ENCODE results near the gene PAK5. TPM values are rescaled to one million over a fixed set of nuclear protein-coding genes. Genes with fewer than 3 reads are reported as not detected.

PAK5 gene
- total RNA-seq, 2 experiments from 2014 or later: not detected

- ChIA-PET POLR2A (no interaction called here), CTCF (no interaction called here)
Measured at GRCh38 chr20:9506964-9507369, 331.9 kb downstream of the PAK5 start.

GRCh38 chr20:9506280-9506821 lies 332.5 kb downstream of the PAK5 start:
- POLR2A ChIA-PET: no interaction called here
- CTCF ChIA-PET: no interaction called here

GRCh38 chr20:9503526-9504245 lies 335.2 kb downstream of the PAK5 start:
- CTCF ChIA-PET: no interaction called here
- POLR2A ChIA-PET: no interaction called here

GRCh38 chr20:9501473-9501872 lies 337.4 kb downstream of the PAK5 start:
- POLR2A ChIA-PET: no interaction called here

GRCh38 chr20:9500121-9500520 lies 338.8 kb downstream of the PAK5 start:
- POLR2A ChIA-PET: no interaction called here
- CTCF ChIA-PET: no interaction called here

More at GRCh38 chr20:9501473-9501872, 337.4 kb downstream of the PAK5 start:
- CTCF ChIA-PET: no interaction called here

- ChIA-PET POLR2A (no interaction called here), CTCF (no interaction called here)
Measured at GRCh38 chr20:9499126-9499899, 339.6 kb downstream of the PAK5 start.

GRCh38 chr20:9498322-9498721 lies 340.6 kb downstream of the PAK5 start:
- ChIA-PET CTCF (no interaction called here), POLR2A (interaction anchor here (0.6 kb wide), 1 partner anchor 472 kb away, joined by 4 read pairs; no protein-coding TSS in a partner anchor)

- ChIA-PET CTCF (no interaction called here), POLR2A (no interaction called here)
Measured at GRCh38 chr20:9496155-9496554, 342.7 kb downstream of the PAK5 start.

- ChIA-PET CTCF (no interaction called here), POLR2A (no interaction called here)
Measured at GRCh38 chr20:9495701-9496100, 343.2 kb downstream of the PAK5 start.

GRCh38 chr20:9493803-9494202 lies 345.1 kb downstream of the PAK5 start:
- ChIA-PET POLR2A (no interaction called here), CTCF (no interaction called here)

GRCh38 chr20:9492067-9492466 lies 346.8 kb downstream of the PAK5 start:
- ChIA-PET CTCF (no interaction called here), POLR2A (no interaction called here)

- ChIA-PET CTCF (no interaction called here), POLR2A (interaction anchor here (0.7 kb wide), 1 partner anchor 64 kb away, joined by 5 read pairs; no protein-coding TSS in a partner anchor)
Measured at GRCh38 chr20:9491324-9491723, 347.6 kb downstream of the PAK5 start.

GRCh38 chr20:9490631-9491030 lies 348.2 kb downstream of the PAK5 start:
- ChIA-PET POLR2A (no interaction called here), CTCF (no interaction called here)

GRCh38 chr20:9490161-9490560 lies 348.7 kb downstream of the PAK5 start:
- ChIA-PET CTCF (no interaction called here), POLR2A (no interaction called here)

- CTCF ChIA-PET: interaction anchor here (0.8 kb wide), 1 partner anchor 122 kb away, joined by 4 read pairs; no protein-coding TSS in a partner anchor
- POLR2A ChIA-PET: no interaction called here
Measured at GRCh38 chr20:9488063-9488462, 350.8 kb downstream of the PAK5 start.

Other genes starting within 250 kb of the PAK5 start
- gene ANKEF1, start 195.9 kb upstream of the PAK5 start, total RNA-seq: 1 to 10 TPM; 1.9 to 2.8 TPM

Data from activated CD8-positive, alpha-beta memory T cell treated with anti-CD3 and anti-CD28 coated beads for 36 hours (primary cell).